ENCODE results near the gene AGAP9. TPM values are rescaled to one million over a fixed set of nuclear protein-coding genes. Genes with fewer than 3 reads are reported as not detected.

AGAP9 gene
- total and polyA plus RNA-seq, 9 of the 15 experiments (the other 6 are each of a cell fraction or from before 2014, with no cell fraction given), result 0.37 to 11.7 (median 5.8) TPM

DNA sequence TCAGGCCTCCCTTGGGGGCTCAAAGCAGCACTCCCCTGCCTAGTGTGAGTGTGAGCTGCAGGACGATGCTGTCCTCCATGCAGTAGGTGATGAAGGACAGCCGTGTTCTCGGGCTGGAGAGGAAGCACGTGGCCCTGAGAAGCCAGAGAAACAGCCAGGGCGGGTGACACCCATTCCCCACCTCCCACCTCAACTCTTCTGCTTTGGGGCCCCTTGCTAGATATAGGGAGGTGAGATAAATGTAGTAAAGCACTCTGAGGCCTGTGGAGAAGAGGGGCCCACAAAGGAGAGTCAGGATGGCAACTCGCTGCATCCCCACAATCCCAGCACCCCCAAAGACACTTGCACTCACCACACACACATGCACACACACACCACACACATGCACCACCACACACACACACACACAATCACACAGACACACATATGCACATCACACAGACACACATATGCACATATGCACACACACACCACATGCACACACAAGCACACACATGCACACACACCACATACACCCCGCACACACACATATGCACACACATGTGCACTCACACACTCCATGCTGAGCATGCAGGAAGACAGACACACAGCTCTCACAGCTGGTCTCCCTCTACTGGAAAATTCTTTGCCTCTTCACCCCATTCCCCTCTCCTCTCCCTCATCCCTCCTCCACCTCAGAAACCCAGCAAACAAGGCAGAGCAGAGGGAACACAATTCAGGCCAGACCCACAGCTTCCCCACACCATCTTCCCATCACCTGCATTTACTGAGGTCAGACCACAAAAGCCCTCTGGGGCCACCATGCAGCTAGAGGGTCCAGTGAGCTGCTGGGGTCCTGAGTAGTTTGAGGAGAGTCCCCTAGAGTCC lies 70.1 kb downstream of the AGAP9 start:
- Histone ChIP-seq H3K4me1 (replicated peaks in 1 of 2; ENCODE audit: control insufficient read depth in 2 of 2, insufficient read depth in 2 of 2, low read length in 2 of 2) (peaks cover 0 to 8% of the 10 kb centered on the region in 2 experiments; a peak in 1 of 5 replicates), H3K9me3 (replicated peaks; ENCODE audit: control insufficient read depth, insufficient read depth, low read depth, low read length) (no peaks in the 10 kb centered on the region), H3K4me3 (no peak overlapping the region), H3K36me3 (ENCODE audit: control insufficient read depth, insufficient read depth, low read length) (no peaks in the 10 kb centered on the region), H4K20me1 (replicated peaks; ENCODE audit: control insufficient read depth, insufficient read depth, low read length) (no peaks in the 10 kb centered on the region; the same call in 1 of the 2 replicates), H2AFZ (ENCODE audit: low read depth, low read length) (no peak overlapping the region), H3K9ac (ENCODE audit: insufficient read depth in 1 of 2, low read depth in 2 of 2, low read length in 2 of 2) (peak overlapping the region in 1 of 2 experiments; percentile 57; a peak in 1 of 4 replicates), H3K9me1 (ENCODE audit: control insufficient read depth, insufficient read depth, low read length) (no peaks in the 10 kb centered on the region), H3K4me2 (ENCODE audit: insufficient read depth, low read length) (no peak overlapping the region), H3K27me3 (ENCODE audit: control insufficient read depth in 2 of 2, insufficient read depth in 2 of 2, low read length in 2 of 2) (peaks cover 21 to 62% of the 10 kb centered on the region in 2 experiments; a peak in 4 of 5 replicates), H3K27ac (ENCODE audit: extremely low read depth, low read depth, low read length) (no peak overlapping the region; the same call in 2 of the 3 replicates), H3K79me2 (ENCODE audit: control insufficient read depth, insufficient read depth, low read length) (no peaks in the 10 kb centered on the region)
- DNase-seq (ENCODE audit: extremely low read depth in 1 of 4, low spot score in 3 of 4) (peak in 1 of 4 experiments; percentile 7), FAIRE-seq (no peak), ATAC-seq (no peak)
- ChIA-PET CTCF (ENCODE audit: low intra/inter-chr PET ratio) (no interaction called here), POLR2A (no interaction called here)
- intact Hi-C loops (cut with micrococcal nuclease), result loop anchor here (5.0 kb wide), 1 partner anchor 91 kb away; no protein-coding TSS in a partner anchor
- in situ Hi-C loops (cut with MboI), result no loop called here
- no TSS peak for BruUV-seq (replicated peaks)
- 1% methylated on average over 7 of the region's 7 CpGs for WGBS (ENCODE audit: insufficient coverage, low coverage, missing lambda C conversion rate)
- TF ChIP-seq TSC22D4 (tag; IDR thresholded peaks at IDR 0.05) (0 out of 2 replicates have a peak, but pooled peaks have one; percentile 85), KDM2B (CRISPR knock-in tag; IDR thresholded peaks at IDR 0.05) (no peak), PTBP1 (IDR thresholded peaks at IDR 0.05; ENCODE audit: low read depth, low read length) (no peak), SMARCA5 (IDR thresholded peaks at IDR 0.05) (no peak), ILK (tag; IDR thresholded peaks at IDR 0.05; ENCODE audit: borderline replicate concordance, low read depth) (no peak), ZNF263 (CRISPR knock-in tag; IDR thresholded peaks at IDR 0.05; ENCODE audit: borderline replicate concordance) (peak; percentile 52; the same call in 1 of the 2 replicates), SP2 (IDR thresholded peaks at IDR 0.05; ENCODE audit: extremely low read depth, low read depth, low read length, poor library complexity, severe bottlenecking) (no peak), KLF1 (tag; IDR thresholded peaks at IDR 0.05) (no peak), ESRRA (IDR thresholded peaks at IDR 0.05; ENCODE audit: borderline replicate concordance, low read depth) (no peak), FIP1L1 (IDR thresholded peaks at IDR 0.05; ENCODE audit: low read depth, low read length, poor library complexity, severe bottlenecking) (no peak), SMC3 (conservative IDR thresholded peaks at IDR 0.05; ENCODE audit: insufficient read depth, low read depth, low read length) (no peak), NCOA6 (IDR thresholded peaks at IDR 0.05) (no peak), CHD1 (IDR thresholded peaks at IDR 0.05; ENCODE audit: low read length) (no peak), SMARCB1 (IDR thresholded peaks at IDR 0.05; ENCODE audit: insufficient read length, low read depth) (no peak)
- TF ChIP-seq, protein P1, sequence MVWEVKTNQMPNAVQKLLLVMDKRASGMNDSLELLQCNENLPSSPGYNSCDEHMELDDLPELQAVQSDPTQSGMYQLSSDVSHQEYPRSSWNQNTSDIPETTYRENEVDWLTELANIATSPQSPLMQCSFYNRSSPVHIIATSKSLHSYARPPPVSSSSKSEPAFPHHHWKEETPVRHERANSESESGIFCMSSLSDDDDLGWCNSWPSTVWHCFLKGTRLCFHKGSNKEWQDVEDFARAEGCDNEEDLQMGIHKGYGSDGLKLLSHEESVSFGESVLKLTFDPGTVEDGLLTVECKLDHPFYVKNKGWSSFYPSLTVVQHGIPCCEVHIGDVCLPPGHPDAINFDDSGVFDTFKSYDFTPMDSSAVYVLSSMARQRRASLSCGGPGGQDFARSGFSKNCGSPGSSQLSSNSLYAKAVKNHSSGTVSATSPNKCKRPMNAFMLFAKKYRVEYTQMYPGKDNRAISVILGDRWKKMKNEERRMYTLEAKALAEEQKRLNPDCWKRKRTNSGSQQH (CRISPR knock-in tag; IDR thresholded peaks at IDR 0.05), result peak; percentile 58; the same call in 1 of the 2 replicates
- TF ChIP-seq, protein P2, sequence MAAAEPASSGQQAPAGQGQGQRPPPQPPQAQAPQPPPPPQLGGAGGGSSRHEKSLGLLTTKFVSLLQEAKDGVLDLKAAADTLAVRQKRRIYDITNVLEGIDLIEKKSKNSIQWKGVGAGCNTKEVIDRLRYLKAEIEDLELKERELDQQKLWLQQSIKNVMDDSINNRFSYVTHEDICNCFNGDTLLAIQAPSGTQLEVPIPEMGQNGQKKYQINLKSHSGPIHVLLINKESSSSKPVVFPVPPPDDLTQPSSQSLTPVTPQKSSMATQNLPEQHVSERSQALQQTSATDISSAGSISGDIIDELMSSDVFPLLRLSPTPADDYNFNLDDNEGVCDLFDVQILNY (CRISPR knock-in tag; IDR thresholded peaks at IDR 0.05), result no peak
- TF ChIP-seq, protein P3, sequence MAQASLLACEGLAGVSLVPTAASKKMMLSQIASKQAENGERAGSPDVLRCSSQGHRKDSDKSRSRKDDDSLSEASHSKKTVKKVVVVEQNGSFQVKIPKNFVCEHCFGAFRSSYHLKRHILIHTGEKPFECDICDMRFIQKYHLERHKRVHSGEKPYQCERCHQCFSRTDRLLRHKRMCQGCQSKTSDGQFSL (CRISPR knock-in tag; IDR thresholded peaks at IDR 0.05), result no peak
- TF ChIP-seq, protein P3 (tag; IDR thresholded peaks at IDR 0.05), result no peak

Data from K562 (cell line).